A204.1 (cell line): ENCODE measurements around the gene RERE.

Experiments
- FAIRE-seq: peaks from 2 replicates; lab custom pipeline; 2012; peaks lifted over from hg19 to GRCh38; lab: Jason Lieb, UNC

Gene RERE

DNA sequence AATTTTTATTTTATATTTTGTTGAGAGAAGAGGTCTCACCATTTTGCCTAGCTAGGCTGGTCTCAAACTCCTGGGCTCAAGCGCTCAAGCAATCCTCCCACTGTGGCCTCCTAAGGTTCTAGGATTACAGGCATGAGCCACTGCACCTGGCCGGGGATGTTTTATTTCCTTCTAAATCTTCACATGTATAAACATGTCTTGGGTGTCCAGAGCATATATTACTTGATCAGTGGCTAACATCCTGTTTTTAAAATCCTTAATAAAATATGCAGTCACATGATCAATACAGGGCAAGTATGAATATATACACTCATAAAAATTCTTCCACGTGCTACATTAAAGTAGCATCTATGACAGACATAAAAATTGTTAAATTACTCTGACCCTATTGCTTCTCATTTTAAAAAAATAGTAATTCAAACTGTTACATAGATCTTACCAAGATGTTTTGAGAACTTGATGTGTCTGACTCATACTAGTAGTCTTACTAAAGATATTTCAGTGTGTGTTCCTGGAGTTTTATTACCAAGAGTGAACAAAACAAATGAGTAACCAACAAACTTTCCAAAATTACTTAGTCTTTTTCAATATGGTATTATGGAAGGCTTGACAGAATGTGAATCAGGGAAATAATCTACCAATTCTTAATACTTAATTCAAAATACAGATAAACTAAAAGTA is 277.0 kb downstream of the RERE start:
- FAIRE-seq, result no peak

- no peak for FAIRE-seq
Observed at GRCh38 chr1:8539683-8540082, 277.8 kb downstream of the RERE start.

GRCh38 chr1:8538502-8538901 is 278.9 kb downstream of the RERE start:
- FAIRE-seq, result no peak

DNA sequence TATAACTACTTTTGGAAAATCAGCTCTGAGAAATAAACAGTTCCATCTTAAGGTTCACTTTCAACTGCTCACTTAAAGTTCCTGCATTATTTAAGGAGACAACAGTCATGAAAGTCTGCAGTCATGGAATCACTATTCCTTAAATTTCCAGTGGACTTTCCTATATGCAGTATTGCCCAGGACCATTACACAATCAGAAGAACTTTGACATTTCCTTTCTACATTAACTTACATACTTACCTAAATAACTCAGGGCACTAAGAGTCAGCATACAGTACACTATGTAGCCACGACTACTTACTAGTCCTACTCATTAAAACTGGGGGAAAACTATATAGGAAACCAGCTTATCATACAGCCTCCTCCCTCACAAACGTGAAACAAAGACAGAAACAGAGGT is 279.4 kb downstream of the RERE start:
- FAIRE-seq, result no peak

DNA sequence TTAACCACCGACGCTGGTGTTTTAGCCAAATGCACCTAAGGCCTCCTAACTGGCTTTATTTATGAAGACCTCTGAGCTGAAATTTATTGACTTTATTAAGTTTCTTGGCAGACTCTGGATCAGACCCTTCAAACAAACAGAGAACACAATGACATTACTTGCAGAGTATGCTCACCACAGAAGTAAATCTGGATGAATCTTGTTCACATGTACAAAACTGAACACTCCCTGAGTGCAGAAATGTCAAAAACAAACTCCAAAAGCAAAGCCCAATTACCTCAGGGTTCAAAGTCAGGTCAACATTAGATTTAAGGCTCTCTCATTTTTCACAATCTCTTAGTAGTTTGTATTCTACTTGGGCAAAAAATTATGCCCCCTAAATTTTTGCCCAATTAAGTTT is 280.9 kb downstream of the RERE start:
- no peak for FAIRE-seq

- no peak for FAIRE-seq
Observed at GRCh38 chr1:8533907-8534306, 283.5 kb downstream of the RERE start.

DNA sequence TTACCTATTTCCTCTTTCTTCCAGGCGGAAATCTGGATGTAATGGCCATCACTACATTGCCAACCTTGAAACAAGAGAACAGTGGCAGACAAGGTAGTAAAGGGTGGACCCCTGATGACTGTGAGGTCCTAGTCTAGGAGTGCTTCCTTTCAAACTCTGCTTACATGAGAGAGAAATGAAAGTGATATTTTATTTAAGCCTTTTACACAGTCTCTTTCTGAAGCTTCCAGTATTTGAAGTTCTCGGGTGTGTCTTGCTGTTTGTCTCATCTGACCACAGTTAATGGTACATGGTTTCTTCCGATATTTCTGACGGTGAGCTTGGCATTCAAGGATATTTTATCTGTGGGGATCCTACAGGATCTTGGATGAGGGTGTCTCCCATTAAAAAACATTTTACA is 284.3 kb downstream of the RERE start:
- FAIRE-seq, result no peak

GRCh38 chr1:8529901-8530300 is 287.5 kb downstream of the RERE start:
- no peak for FAIRE-seq

- no peak for FAIRE-seq
Observed at GRCh38 chr1:8527941-8528340, 289.5 kb downstream of the RERE start.

- FAIRE-seq, result peak; percentile 77
Observed at GRCh38 chr1:8525558-8526275, 291.7 kb downstream of the RERE start.

DNA sequence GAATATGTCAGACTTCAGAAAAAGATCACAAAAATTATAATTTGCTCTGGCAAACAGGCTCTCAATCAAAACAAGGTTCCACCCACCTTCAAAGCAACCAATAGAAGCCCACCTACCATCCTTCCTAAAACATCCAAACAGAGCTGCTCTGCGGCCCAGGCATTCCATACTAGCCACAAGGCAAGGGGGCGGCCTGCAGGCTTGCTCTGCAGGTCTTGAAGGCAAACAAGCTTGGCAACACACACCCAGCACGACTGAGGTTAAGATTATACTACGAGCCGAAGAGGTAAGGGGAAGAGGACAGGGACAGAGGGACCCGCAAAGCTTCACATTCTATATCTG is 292.3 kb downstream of the RERE start:
- FAIRE-seq, result no peak

DNA sequence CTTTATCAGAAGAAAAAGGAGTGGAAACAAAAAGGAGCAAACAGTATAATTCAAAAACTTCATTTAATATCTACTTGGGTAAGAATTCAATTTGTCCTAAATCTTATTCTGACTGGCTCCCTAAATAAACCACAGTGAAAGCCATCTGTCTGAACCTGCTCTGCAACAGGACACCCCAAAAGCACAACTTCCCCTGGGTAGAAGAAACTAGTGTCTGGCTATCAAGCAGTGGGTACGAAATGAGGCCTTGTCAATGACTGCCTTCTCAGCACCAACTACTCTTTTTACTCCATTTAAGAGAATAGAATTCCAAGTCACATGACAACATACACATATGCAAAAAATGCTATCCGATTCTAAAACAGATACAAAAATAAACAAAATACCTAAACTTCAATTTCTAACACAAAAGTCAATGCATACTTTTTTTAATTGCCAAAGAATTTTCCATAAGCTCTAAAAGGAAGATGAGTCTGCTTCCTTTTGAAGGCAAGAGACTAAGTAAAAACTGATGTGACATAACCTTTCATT is 292.7 kb downstream of the RERE start:
- FAIRE-seq, result no peak

DNA sequence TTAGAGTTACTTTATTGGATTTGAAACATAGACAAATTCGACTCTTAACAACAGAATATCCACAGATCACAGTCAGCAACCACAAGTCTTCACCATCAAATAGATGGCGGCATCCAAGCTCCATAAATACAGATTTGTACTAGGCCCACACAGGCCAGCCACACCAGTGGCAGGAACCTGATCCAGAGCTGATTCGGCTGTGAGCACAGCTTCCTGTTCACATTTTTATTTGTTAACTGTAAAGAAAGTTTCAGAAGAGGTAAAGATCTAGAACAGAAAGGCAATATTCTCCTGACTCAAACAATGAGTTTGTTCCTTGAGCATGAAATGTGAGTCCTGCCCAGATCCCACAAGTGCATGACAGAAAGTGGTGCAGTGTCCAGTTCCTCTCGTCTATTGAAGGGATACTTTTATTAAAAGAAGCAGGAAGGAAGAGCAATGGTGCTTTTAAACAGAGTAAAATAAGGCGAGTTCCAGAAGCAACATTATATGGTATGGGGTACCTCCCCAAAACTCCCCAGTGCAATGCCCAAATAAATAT is 293.7 kb downstream of the RERE start:
- FAIRE-seq, result no peak

- no peak for FAIRE-seq
Observed at GRCh38 chr1:8520483-8520966, 296.9 kb downstream of the RERE start.

GRCh38 chr1:8519167-8519566 is 298.3 kb downstream of the RERE start:
- FAIRE-seq, result no peak

DNA sequence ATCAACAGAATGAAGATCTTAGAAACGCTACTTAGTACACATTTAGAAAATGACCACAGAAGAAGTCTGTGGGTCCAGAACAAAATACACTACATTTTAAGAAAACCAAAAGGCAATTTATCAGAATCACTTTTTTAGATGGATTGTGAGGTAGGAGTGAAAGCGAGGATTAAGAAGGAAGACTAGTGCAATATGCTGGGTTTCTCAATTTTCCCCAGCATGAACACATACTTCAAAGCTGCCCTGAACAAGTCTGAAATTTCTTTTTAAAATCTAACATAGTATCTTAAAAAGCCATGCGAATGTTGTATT is 299.0 kb downstream of the RERE start:
- no peak for FAIRE-seq

GRCh38 chr1:8517661-8518489 is 299.6 kb downstream of the RERE start:
- FAIRE-seq, result no peak

DNA sequence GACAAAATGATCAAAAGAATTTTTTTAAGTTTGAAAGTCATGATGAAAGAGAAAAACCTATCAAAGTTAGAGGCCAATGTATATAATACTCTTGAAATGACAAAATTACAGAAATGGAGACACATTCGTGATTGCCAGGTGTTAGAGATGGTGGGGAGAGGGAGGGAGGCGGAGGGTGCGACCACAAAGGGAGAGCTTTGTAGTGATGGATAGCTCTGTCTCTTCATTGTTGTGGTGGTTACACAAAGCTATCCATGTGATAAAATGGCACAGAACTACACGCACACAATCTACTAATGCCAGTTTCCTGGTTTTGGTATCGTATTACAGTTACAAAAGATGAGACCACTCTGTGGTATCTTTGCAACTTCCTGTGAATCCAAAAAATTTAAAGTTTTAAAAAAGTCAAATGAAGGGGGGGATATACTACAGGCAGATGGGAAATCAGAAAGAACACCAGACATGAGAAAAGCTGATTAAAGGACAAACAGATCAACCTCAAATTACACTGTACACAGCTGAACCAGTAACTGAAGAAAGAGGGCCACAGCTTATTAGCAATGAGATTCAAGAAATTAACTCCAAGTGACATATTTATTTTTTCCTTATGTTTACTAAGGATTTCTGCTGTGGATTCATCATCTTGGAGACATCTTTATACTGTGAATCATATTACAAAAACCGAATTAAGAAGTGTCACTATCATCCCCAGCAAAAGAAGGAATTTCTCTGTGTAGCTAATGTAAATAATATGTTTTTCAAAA is 300.5 kb downstream of the RERE start:
- no peak for FAIRE-seq

GRCh38 chr1:8516278-8516777 is 301.1 kb downstream of the RERE start:
- no peak for FAIRE-seq

- FAIRE-seq, result no peak
Observed at GRCh38 chr1:8512504-8512903, 304.9 kb downstream of the RERE start.

DNA sequence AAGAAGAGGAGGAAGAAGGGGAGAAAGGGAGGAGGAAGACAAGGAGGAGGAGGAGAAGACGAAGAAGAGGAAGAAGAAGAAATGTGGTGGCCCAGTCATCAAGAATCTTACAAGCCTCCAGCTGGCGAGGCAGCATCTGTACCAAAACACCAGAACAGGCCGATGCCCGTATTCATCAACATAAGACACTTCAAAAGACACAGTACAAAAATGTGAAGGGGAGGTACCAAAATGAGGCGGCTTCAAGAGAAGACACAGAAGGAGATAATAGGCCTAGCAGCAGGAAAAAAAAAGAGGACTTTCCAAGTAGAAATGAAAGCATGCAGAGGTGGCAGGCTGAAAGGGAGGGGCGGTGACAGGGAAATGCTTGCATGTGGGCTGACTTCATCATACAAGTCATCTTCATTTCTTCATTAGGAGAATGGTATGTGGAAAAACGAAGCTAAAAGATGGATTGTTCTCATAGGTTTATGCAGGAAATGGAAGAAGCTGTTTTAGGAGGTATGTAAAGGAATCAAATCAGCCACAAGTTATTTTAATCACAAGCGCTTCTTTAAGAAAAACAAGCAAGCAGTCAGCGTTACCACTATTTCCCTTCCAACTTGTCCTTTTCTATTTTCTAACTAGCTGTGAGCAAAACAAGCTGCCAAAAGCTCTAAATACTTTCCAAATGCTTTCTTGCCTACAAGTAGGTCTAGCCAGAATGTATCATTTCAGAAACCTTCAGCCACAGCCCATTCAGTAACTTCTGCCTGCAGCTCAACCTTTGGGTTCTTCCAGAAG is 307.2 kb downstream of the RERE start:
- no peak for FAIRE-seq
